HepG2 (cell line): ENCODE results near the gene TENT4B. TPM values are rescaled to one million over a fixed set of nuclear protein-coding genes. Genes with fewer than 3 reads are reported as not detected.

ENCODE experiments used
- ADNP ChIP-seq: sonication (generic); formaldehyde crosslinking; IDR thresholded peaks from 2 replicates; pipeline ENCODE4 v1.4.0; 2020; ENCODE audit warnings: missing genetic modification reagents
- ARNT2 ChIP-seq: sonication (generic); formaldehyde crosslinking; IDR thresholded peaks from 2 replicates; pipeline ENCODE4 v1.8.0; 2022; ENCODE audit warnings: mild to moderate bottlenecking, low read depth, missing genetic modification reagents, moderate library complexity
- GMEB1 ChIP-seq: sonication (generic); formaldehyde crosslinking; IDR thresholded peaks from 2 replicates; pipeline ENCODE4 v1.5.1; 2020; ENCODE audit warnings: missing genetic modification reagents, mild to moderate bottlenecking, borderline replicate concordance
- HIVEP1 ChIP-seq: sonication (generic); formaldehyde crosslinking; IDR thresholded peaks from 2 replicates; pipeline ENCODE4 v1.4.0; 2020; ENCODE audit warnings: mild to moderate bottlenecking, missing genetic modification reagents
- ISX ChIP-seq: sonication (generic); formaldehyde crosslinking; conservative IDR thresholded peaks from 2 replicates; pipeline ENCODE4 v1.5.0; 2020; ENCODE audit warnings: missing genetic modification reagents
- JUN ChIP-seq: sonication (generic); formaldehyde crosslinking; IDR thresholded peaks from 2 replicates; pipeline ENCODE4 v1.4.0; 2020; ENCODE audit warnings: mild to moderate bottlenecking, missing genetic modification reagents
- MAZ ChIP-seq, 2 experiments: sonication (generic) in 1 of 2; formaldehyde crosslinking in 1 of 2; IDR thresholded peaks; 2 replicates each; pipeline versions ENCODE4 v1.5.0 to v1.6.1; 2012 to 2020; ENCODE audit warnings: low read depth in 2 of 2, mild to moderate bottlenecking in 2 of 2, borderline replicate concordance in 1 of 2, improper control_type of control experiment in 1 of 2, low read length in 1 of 2, missing genetic modification reagents in 1 of 2, moderate library complexity in 1 of 2
- MBNL3 ChIP-seq: fragments of 250-450 bp; sonication (Bioruptor Pico); conservative IDR thresholded peaks from 2 replicates; pipeline ENCODE4 v1.8.0; 2022; ENCODE audit warnings: mild to moderate bottlenecking, inconsistent platforms
- MEIS2 ChIP-seq: sonication (generic); formaldehyde crosslinking; IDR thresholded peaks from 2 replicates; pipeline ENCODE4 v1.9.0; 2021; ENCODE audit warnings: mild to moderate bottlenecking, missing genetic modification reagents
- MIXL1 ChIP-seq: IDR thresholded peaks from 2 replicates; pipeline ENCODE4 v1.6.1; 2016
- MTA1 ChIP-seq: sonication (generic); formaldehyde crosslinking; IDR thresholded peaks from 2 replicates; pipeline ENCODE4 v1.4.0; 2020; ENCODE audit warnings: missing genetic modification reagents, mild to moderate bottlenecking, borderline replicate concordance
- RELA ChIP-seq: sonication (generic); formaldehyde crosslinking; IDR thresholded peaks from 2 replicates; pipeline ENCODE4 v1.4.0; 2020; ENCODE audit warnings: missing genetic modification reagents
- SMAD3 ChIP-seq: sonication (generic); formaldehyde crosslinking; IDR thresholded peaks from 2 replicates; pipeline ENCODE4 v1.4.0; 2020; ENCODE audit warnings: missing genetic modification reagents
- TCF7 ChIP-seq: sonication (generic); IDR thresholded peaks from 2 replicates; pipeline ENCODE4 v1.6.1; 2016; ENCODE audit warnings: antibody characterized with exemption, low read depth
- YEATS4 ChIP-seq: sonication (generic); formaldehyde crosslinking; IDR thresholded peaks from 2 replicates; pipeline ENCODE4 v1.4.0; 2020; ENCODE audit warnings: missing genetic modification reagents, borderline replicate concordance
- ZBTB10 ChIP-seq: sonication (generic); formaldehyde crosslinking; IDR thresholded peaks from 2 replicates; pipeline ENCODE4 v1.4.0; 2020; ENCODE audit warnings: missing genetic modification reagents, borderline replicate concordance
- ZEB1 ChIP-seq: IDR thresholded peaks from 2 replicates; pipeline ENCODE4 v1.6.1; 2012; ENCODE audit warnings: mild to moderate bottlenecking, low read depth, inconsistent platforms; ENCODE audit not compliant: insufficient replicate concordance
- ZIK1 ChIP-seq: sonication (generic); formaldehyde crosslinking; IDR thresholded peaks from 2 replicates; pipeline ENCODE4 v1.5.0; 2020; ENCODE audit warnings: mild to moderate bottlenecking, low read depth, missing genetic modification reagents, borderline replicate concordance
- ZNF235 ChIP-seq: sonication (generic); formaldehyde crosslinking; IDR thresholded peaks from 2 replicates; pipeline ENCODE4 v1.8.1; 2023; ENCODE audit warnings: mild to moderate bottlenecking, missing genetic modification reagents, borderline replicate concordance
- ZNF331 ChIP-seq: sonication (generic); formaldehyde crosslinking; IDR thresholded peaks from 2 replicates; pipeline ENCODE4 v1.4.0; 2020; ENCODE audit warnings: missing genetic modification reagents
- ZNF512 ChIP-seq: sonication (generic); formaldehyde crosslinking; IDR thresholded peaks from 2 replicates; pipeline ENCODE4 v1.4.0; 2020; ENCODE audit warnings: mild to moderate bottlenecking, missing genetic modification reagents
- ZNF557 ChIP-seq: sonication (generic); formaldehyde crosslinking; IDR thresholded peaks from 2 replicates; pipeline ENCODE4 v1.4.0; 2020; ENCODE audit warnings: missing genetic modification reagents
- ZNF563 ChIP-seq: sonication (generic); formaldehyde crosslinking; IDR thresholded peaks from 2 replicates; pipeline ENCODE4 v1.8.0; 2022; ENCODE audit warnings: mild to moderate bottlenecking, moderate library complexity, missing genetic modification reagents
- ZSCAN29 ChIP-seq: sonication (generic); formaldehyde crosslinking; conservative IDR thresholded peaks from 2 replicates; pipeline ENCODE4 v1.4.0; 2020; ENCODE audit warnings: mild to moderate bottlenecking, missing genetic modification reagents
- polyA plus RNA-seq, 8 experiments: library from polyadenylated mRNA; depleted of rRNA in 3 of 8; stranded (reverse) in 7 of 8; unstranded in 1 of 8; fragments of >200 nt; fragmentation: Illumina TruSeq in 4 of 8; extraction: Trizol in 4 of 8; gene quantifications; 2 replicates each; pipeline versions ENCODE4 v1.2.1 to v1.2.3, GENCODE V29; 2011 to 2016; ENCODE audit warnings: low read depth in 4 of 8, missing spikeins in 1 of 8, mixed read lengths in 1 of 8; ENCODE audit not compliant: insufficient read depth in 1 of 8
- total RNA-seq, 5 experiments: library from RNA; depleted of rRNA; stranded (reverse); fragments of >200 nt; fragmentation: Illumina TruSeq; extraction: Trizol; gene quantifications; 2 replicates each; pipeline ENCODE4 v1.2.3, GENCODE V29; 2016; ENCODE audit warnings: low read depth in 1 of 5

Gene TENT4B
- total and polyA plus RNA-seq, 2 of the 13 experiments (the other 11 are each of a cell fraction or from before 2014, with no cell fraction given), result 15.0 to 32.8 TPM

- no peak for TF ChIP-seq ZNF512 (CRISPR knock-in tag)
- TF ChIP-seq RELA (CRISPR knock-in tag), result no peak
- TF ChIP-seq GMEB1 (CRISPR knock-in tag), result no peak
- no peak for TF ChIP-seq ZIK1
- no peak for TF ChIP-seq TCF7
- no peak for TF ChIP-seq ZSCAN29 (CRISPR knock-in tag)
- 0 out of 2 replicates have a peak, but pooled peaks have one; percentile 31 for TF ChIP-seq YEATS4 (CRISPR knock-in tag)
- TF ChIP-seq ZNF563, result peak; percentile 45; the same call in 1 of the 2 replicates
- TF ChIP-seq ARNT2 (CRISPR knock-in tag), result peak; percentile 27
- no peak for TF ChIP-seq MEIS2 (CRISPR knock-in tag)
- TF ChIP-seq JUN (CRISPR knock-in tag), result no peak
- no peak for TF ChIP-seq SMAD3
- TF ChIP-seq MTA1, result peak; percentile 30; the same call in 1 of the 2 replicates
- no peak for TF ChIP-seq MAZ (IDR thresholded peaks at IDR 0.05; ENCODE audit: borderline replicate concordance, low read depth, low read length)
- TF ChIP-seq MAZ (CRISPR knock-in tag; IDR thresholded peaks at IDR 0.05; ENCODE audit: low read depth), result peak; percentile 51; the same call in 1 of the 2 replicates
- TF ChIP-seq ZNF331 (CRISPR knock-in tag), result 0 out of 2 replicates have a peak, but pooled peaks have one; percentile 5
- TF ChIP-seq MBNL3 (CRISPR knock-in tag), result no peak
- no peak for TF ChIP-seq ADNP (CRISPR knock-in tag)
- no peak for TF ChIP-seq ISX (CRISPR knock-in tag)
- no peak for TF ChIP-seq ZNF557 (CRISPR knock-in tag)
- no peak for TF ChIP-seq ZNF235 (CRISPR knock-in tag)
- peak; percentile 17 for TF ChIP-seq ZEB1
- no peak for TF ChIP-seq HIVEP1 (CRISPR knock-in tag)
- peak; percentile 26; the same call in 1 of the 2 replicates for TF ChIP-seq ZBTB10 (CRISPR knock-in tag)
- no peak for TF ChIP-seq MIXL1
Observed at GRCh38 chr16:50245417-50246298, 92.6 kb downstream of the TENT4B start (continued).
